IPS-NIHi11 (cell line): ENCODE data around the gene MYH3.
A peak's percentile ranks its signal among the peaks of the same experiment; 100 is the strongest.
"Not testable (repeated sequence)": the region's sequence is repeated elsewhere in the genome, so short reads cannot be mapped to it uniquely, and the experiment has no call there.

Source experiments
- DNase-seq: peaks from one replicate; pipeline ENCODE4 v3.0.0; 2012; ENCODE audit warnings: mixed read lengths, low spot score

Gene MYH3

GRCh38 chr17:10657148-10657547 is at the start of gene MYH3:
Gene MYH3 (minus strand): TSS chr17:10657309. CDS start chr17:10655064, 2,245 bp downstream.
- no peak for DNase-seq

GRCh38 chr17:10705727-10706126 is 48.6 kb upstream of the MYH3 start:
- no peak for DNase-seq

GRCh38 chr17:10702574-10702973 is 45.5 kb upstream of the MYH3 start:
- no peak for DNase-seq

GRCh38 chr17:10699856-10700255 is 42.7 kb upstream of the MYH3 start:
- no peak for DNase-seq

- no peak for DNase-seq
Observed at GRCh38 chr17:10698096-10698818, 41.1 kb upstream of the MYH3 start.

- DNase-seq: peak; percentile 93
Observed at GRCh38 chr17:10697092-10698081, 40.3 kb upstream of the MYH3 start, which contains the start of the genes ADPRM and SCO1. Gene ADPRM (plus strand): TSS chr17:10697594. CDS start chr17:10704927, 7,333 bp downstream. Gene SCO1 (minus strand): TSS chr17:10697533. CDS start chr17:10697507, 26 bp downstream.

GRCh38 chr17:10695875-10696407 is 38.8 kb upstream of the MYH3 start:
- not testable (repeated sequence) for DNase-seq

- DNase-seq: no peak
Observed at GRCh38 chr17:10687499-10687898, 30.4 kb upstream of the MYH3 start.

- no peak for DNase-seq
Observed at GRCh38 chr17:10683853-10684252, 26.7 kb upstream of the MYH3 start.

GRCh38 chr17:10681866-10682446 is 24.8 kb upstream of the MYH3 start:
- no peak for DNase-seq

GRCh38 chr17:10674704-10675103 is 17.6 kb upstream of the MYH3 start:
- DNase-seq: no peak

GRCh38 chr17:10673312-10673711 is 16.2 kb upstream of the MYH3 start:
- DNase-seq: no peak

GRCh38 chr17:10668775-10669174 is 11.7 kb upstream of the MYH3 start:
- no peak for DNase-seq

GRCh38 chr17:10666906-10667305 is 9.8 kb upstream of the MYH3 start:
- DNase-seq: no peak

- DNase-seq: no peak
Observed at GRCh38 chr17:10664571-10664970, 7.5 kb upstream of the MYH3 start.

GRCh38 chr17:10663231-10663630 is 6.1 kb upstream of the MYH3 start:
- DNase-seq: no peak

- no peak for DNase-seq
Observed at GRCh38 chr17:10661437-10661836, 4.3 kb upstream of the MYH3 start.

GRCh38 chr17:10657879-10658278 is 770 bp upstream of the MYH3 start:
- no peak for DNase-seq

- no peak for DNase-seq
Observed at GRCh38 chr17:10653987-10654386, 3.1 kb downstream of the MYH3 start.

- no peak for DNase-seq
Observed at GRCh38 chr17:10652984-10653659, 4.0 kb downstream of the MYH3 start.

- DNase-seq: no peak
Observed at GRCh38 chr17:10651927-10652326, 5.2 kb downstream of the MYH3 start.

GRCh38 chr17:10649602-10650001 is 7.5 kb downstream of the MYH3 start:
- no peak for DNase-seq
